ENCODE measurements around the gene OSBPL1A.

The OSBPL1A gene

DNA sequence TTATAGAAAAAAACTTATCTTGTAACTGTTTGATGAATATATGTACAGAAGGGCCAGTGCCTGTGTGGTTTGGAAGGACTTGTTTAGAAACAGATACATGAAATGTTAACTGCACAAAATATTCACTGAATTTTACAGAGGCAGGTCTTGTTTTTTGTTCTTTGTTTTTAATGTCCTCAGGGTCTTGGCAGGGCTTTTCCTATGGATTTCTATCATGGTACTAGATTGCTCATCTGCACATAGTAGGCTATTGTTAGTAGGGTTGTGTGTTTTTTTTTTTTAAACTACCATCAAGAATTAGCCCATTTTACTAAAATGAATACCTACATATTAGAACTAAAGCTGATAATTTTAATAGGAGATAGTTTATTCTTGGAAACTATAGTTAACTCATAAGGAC lies 255.2 kb downstream of the OSBPL1A start:
- TF ChIP-seq, protein P1, sequence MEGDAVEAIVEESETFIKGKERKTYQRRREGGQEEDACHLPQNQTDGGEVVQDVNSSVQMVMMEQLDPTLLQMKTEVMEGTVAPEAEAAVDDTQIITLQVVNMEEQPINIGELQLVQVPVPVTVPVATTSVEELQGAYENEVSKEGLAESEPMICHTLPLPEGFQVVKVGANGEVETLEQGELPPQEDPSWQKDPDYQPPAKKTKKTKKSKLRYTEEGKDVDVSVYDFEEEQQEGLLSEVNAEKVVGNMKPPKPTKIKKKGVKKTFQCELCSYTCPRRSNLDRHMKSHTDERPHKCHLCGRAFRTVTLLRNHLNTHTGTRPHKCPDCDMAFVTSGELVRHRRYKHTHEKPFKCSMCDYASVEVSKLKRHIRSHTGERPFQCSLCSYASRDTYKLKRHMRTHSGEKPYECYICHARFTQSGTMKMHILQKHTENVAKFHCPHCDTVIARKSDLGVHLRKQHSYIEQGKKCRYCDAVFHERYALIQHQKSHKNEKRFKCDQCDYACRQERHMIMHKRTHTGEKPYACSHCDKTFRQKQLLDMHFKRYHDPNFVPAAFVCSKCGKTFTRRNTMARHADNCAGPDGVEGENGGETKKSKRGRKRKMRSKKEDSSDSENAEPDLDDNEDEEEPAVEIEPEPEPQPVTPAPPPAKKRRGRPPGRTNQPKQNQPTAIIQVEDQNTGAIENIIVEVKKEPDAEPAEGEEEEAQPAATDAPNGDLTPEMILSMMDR (conservative IDR thresholded peaks at IDR 0.05; ENCODE audit: low read depth, low read length): no peak
- no peak for DNase-seq (ENCODE audit: low read depth)
- H3K4me3 ChIP-seq (ENCODE audit: low read length): no peak overlapping the region

DNA sequence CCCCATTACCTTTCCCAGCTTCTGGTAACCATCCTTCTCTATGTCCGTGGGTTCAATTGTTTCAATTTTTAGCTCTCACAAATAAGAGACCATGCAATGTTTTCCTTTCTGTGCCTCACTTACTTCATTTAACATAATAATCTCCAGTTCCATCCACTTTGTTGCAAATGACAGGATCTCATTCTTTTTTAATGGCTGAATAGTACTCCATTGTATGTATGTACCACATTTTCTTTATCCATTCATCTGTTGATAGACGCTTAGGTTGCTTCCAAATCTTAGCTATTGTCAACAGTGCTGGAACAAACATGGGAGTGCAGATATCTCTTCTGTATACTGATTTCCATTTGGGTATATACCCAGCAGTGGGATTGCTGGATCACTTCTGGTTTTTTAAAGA lies 256.9 kb downstream of the OSBPL1A start:
- no peak overlapping the region for H3K4me3 ChIP-seq (ENCODE audit: low read length)
- TF ChIP-seq, protein P1 (conservative IDR thresholded peaks at IDR 0.05; ENCODE audit: low read depth, low read length): no peak
- no peak for DNase-seq (ENCODE audit: low read depth)

DNA sequence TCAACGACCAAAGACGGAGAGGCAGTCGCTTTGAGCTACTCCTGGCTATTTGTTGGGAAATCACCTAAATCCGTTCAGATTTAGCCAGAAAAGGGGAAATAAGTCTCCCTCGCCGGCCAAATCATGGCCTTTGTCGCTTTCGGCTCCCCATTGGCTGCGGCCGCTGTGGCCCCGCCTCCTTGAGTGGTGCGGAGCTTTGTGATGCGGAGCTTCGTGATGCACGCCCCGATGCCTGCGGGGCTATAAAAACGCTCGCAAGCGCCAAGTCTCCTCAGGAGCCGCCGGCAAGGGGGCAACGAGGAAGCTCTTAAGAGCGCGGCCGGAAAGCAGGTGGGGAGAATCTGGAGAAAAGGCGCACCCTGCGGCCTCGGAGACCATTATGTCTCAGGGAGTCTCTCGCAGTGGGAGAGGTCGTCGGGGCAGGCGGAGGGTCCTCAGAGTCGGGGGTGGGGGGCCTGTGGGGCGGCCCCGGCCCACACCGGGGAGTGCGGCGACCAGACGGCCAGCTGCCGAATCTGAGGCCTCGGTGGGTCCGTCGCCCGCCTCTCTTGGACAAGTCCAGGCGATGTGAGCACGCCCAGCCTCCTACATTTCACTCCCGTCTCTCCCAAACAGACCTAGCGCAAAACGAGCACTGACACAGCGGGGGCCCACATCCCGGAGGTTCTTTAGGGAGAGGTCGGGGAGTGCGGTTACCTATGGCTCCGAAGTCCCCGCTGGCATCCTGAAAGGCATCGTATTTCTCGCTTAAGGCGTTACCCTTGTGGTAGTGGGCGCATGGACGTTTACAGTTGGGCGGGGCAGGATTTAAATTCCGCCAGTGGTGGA lies 258.6 kb downstream of the OSBPL1A start, which contains the start of gene CABYR:
Gene CABYR (plus strand): TSS at position 274 of the 828 bp plus-strand sequence. CDS start 4,053 bp downstream, outside the sequence.
- peak; percentile 79 for DNase-seq (ENCODE audit: low read depth)
- peak within 1 kb of the TSS; percentile 74 for H3K4me3 ChIP-seq (ENCODE audit: low read length)
- TF ChIP-seq, protein P1 (conservative IDR thresholded peaks at IDR 0.05; ENCODE audit: low read depth, low read length): no peak

DNA sequence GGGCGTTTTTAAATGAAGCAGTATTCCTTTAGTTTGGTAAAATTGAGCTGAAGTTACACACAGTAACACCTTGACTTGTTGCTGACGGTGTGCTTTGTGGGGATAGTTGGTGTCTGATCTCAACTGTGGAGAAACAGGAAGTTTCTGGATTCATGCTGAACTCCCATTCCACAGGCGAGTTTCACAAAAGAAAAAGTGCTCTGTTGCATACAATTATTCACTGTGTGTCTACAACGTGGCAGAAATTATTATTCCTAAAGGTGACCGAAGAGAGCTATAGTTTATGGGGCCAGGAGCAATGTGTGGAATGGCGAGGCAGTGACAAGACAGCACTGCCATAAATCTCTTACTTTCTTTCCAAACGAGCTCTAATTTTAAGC lies 259.2 kb downstream of the OSBPL1A start:
- TF ChIP-seq, protein P1 (conservative IDR thresholded peaks at IDR 0.05; ENCODE audit: low read depth, low read length): no peak
- H3K4me3 ChIP-seq (ENCODE audit: low read length): peak overlapping the region; percentile 74
- no peak for DNase-seq (ENCODE audit: low read depth)

DNA sequence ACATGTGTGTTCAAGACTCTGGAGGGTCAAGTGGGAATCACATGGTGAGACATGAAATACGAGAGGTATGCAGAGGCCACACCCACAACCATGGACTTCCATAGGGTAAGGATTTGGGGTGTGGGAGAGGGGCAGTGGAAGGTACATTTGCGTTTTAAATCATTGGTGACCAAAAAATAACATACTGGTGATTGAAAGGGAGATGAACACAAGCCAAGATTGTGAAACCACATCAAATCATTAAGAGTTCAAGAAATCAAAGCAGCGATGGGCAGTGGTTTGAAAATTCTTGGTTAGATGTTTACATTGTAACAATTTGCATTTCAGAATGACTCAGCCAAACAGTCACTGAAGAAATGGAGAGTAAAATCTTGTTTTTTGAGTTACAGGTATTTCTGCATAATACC lies 260.7 kb downstream of the OSBPL1A start:
- no peak overlapping the region for H3K4me3 ChIP-seq (ENCODE audit: low read length)
- DNase-seq (ENCODE audit: low read depth): no peak
- TF ChIP-seq, protein P1 (conservative IDR thresholded peaks at IDR 0.05; ENCODE audit: low read depth, low read length): no peak

GRCh38 chr18:24130494-24130893 lies 267.1 kb downstream of the OSBPL1A start:
- H3K4me3 ChIP-seq (ENCODE audit: low read length): no peak overlapping the region
- DNase-seq (ENCODE audit: low read depth): no peak
- TF ChIP-seq, protein P1 (conservative IDR thresholded peaks at IDR 0.05; ENCODE audit: low read depth, low read length): no peak

- no peak for DNase-seq (ENCODE audit: low read depth)
- no peak overlapping the region for H3K4me3 ChIP-seq (ENCODE audit: low read length)
- TF ChIP-seq, protein P1 (conservative IDR thresholded peaks at IDR 0.05; ENCODE audit: low read depth, low read length): no peak
These were observed 268.9 kb downstream of the OSBPL1A start for GRCh38 chr18:24128700-24129099.
